HG03378 (cell line): ENCODE measurements around the gene NUTM1.
"Not testable (repeated sequence)": the region's sequence is repeated elsewhere in the genome, so short reads cannot be mapped to it uniquely, and the experiment has no call there.

ENCODE experiments used
- ATAC-seq: cut with Tn5 transposase; IDR thresholded peaks from one replicate; pipeline ENCODE4 v1.9.1; 2021; ENCODE audit warnings: mild to moderate bottlenecking, moderate library complexity; ENCODE audit not compliant: unreplicated experiment

NUTM1 gene

GRCh38 chr15:34362047-34362773, 19.1 kb downstream of the NUTM1 start:
- no peak for ATAC-seq

DNA sequence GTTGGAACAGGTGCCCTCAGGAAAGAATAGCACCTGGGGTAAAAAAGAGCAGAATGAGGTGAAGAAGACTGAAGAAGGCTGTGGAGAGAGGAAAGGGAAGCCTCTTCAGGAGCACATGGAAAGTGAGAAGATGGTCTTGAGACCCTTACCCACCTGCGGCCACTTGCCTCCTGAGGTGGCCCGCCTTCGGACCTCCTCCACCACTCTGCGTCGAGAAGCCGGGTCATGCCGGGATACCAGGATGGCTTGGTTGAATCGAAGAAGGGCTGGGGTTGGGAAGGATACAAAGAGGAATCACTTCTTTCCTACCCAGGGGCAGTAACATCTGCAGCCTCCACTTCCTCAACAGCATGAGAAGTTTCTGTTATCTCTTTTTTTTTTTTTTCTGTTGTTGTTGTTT, 20.9 kb downstream of the NUTM1 start:
- no peak for ATAC-seq

- ATAC-seq: no peak
These were observed 22.1 kb downstream of the NUTM1 start for GRCh38 chr15:34365091-34365825.

GRCh38 chr15:34365836-34366235, 22.7 kb downstream of the NUTM1 start:
- ATAC-seq: no peak

DNA sequence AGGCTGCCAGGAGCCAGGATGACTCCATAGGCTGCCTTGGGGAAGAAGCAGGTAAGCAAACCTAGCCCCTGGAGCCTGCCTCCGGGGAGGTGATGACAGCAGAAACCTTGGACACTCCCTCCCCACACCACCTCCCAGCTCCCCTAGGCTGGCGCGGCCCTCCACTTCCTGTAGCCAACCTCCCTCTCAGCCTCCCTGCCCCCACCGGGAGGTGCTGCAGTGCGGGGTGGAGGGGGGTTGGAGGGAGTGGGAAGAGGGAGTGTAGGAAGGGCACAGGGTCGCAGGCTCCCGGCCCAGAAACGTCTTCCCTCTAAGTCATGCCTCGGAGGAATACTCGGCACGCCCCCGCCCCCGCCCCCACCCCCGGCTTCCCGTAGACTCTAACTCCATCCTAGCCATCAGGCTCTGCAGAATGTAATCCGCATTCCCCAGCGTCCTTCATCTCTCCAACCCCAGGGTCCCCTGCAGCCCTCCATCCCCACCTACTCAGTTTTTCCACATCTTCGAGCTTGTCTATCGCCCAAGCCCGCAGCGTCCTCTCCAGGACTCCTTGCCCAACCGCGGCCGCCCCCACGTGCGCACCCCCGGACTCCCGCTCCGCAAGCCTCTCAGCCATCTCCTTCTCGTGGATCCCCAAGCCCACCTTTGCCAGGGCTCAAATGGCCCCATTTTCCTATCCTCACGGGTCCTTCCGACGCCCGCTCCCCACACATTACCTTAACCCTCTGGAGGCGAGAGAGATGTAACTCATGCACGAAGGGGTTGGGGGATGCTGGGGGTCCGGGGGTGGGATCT, 23.4 kb downstream of the NUTM1 start:
- peak; percentile 3 for ATAC-seq

DNA sequence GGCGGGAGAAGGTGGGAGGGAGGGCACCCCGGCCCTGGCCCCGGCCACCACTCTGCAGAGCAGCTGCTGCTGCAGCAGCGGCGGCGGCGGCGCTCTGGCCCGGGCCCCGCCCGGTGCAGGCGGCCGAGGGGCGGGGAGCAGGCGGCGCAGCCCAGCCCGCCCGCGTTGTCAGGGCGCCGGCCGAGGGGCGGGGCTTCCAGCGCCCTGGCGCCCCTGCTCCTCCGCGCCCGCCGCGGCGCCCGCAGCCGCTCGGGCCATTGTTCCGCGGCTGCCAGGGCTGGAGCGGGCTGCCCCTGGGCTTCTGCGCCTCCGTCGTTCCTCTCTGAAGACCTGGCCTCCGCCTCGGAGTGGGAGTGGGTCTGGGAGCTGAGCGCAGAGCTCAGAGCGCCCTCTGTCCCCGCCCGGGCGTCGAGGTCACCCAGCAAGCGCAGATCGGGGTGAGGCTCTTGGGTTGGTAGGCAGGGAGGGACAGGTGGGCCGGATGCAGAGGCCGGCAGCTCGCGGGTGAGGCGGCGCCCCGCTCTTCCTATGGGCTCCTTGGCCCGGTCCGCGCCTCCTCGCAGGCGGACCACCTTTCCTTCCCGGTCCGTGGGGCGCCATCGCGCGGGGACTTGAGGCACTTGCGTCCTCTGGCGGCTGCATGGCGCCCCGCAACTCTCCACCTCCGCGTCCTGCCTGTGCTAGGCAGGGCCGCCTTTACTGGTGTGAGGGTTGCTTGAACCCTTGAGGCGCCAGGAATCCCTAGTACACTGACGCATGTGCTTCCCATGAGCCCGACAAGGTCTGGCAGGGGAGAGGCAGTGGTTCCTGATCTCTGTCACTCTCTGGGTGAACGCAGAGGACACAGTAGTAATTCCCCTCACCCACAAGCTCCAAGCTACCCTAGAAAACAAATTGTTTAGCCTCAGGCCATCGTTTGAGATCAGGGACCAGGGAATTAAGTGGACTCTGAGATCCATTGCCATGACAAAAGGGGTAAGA, 24.3 kb downstream of the NUTM1 start, which contains the start of gene LPCAT4:
LPCAT4 (minus strand) TSS at position 96 of the 981 bp plus-strand sequence. CDS start 96 bp downstream, outside the sequence.
- peak; percentile 66 for ATAC-seq

DNA sequence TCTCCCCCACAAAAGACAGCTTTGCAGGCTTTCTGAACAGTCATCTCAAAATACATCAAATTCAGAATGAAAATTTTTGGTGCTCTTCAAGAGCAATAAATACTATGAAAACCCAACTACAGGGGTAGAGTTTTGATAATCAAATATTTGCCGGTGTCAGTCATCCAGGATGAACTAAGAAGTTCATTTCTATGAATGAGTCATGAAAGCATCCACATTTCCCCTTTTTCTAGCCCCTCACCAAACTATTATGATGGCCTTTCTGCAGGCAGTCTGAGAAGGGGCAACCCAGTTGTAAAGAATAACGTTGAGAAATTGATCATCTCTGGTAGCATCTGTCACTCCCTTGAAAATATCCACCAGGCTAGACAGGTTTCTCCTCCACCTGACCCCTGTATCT, 27.0 kb downstream of the NUTM1 start:
- no peak for ATAC-seq

GRCh38 chr15:34370643-34371042, 27.5 kb downstream of the NUTM1 start:
- no peak for ATAC-seq

DNA sequence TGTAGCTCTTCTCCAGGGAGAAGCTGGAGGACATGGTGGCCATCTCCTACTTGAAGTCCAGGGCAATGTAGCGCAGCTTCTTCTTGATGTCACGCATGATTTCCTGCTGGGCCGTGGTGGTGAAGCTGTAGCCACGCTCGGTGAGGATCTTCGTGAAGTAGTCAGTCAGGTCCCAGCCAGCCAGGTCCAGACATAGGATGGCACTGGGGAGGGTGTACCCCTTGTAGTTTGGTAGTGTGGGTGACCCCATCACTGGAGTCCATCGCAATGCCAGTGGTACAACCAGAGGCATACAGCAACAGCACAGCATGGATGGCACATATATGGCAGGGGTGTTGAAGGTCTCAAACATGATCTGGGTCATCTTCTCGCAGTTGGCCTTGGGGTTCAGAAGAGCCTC, 30.8 kb downstream of the NUTM1 start:
- no peak for ATAC-seq

- ATAC-seq: no peak
These were observed 31.7 kb downstream of the NUTM1 start for GRCh38 chr15:34374816-34375215.

- not testable (repeated sequence) for ATAC-seq
These were observed 32.4 kb downstream of the NUTM1 start for GRCh38 chr15:34375541-34375940.

DNA sequence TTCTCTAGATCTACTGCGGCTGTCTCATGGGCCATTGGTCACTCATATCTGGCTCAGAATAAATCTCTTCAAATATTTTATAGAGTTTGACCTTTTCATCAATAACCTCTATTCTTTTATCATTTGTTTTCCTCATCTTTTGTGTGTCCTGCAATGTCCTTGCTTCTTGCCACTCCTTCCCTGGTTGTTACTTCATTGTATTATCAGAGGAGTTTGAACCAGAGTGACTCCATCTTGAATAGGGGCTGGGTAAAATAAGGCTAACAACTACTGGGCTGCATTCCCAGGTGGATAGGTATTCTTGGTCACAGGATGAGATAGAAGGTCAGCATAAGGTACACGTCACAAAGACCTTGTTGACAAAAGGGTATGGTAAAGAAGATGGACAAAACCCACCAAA, 33.7 kb downstream of the NUTM1 start:
- ATAC-seq: no peak

DNA sequence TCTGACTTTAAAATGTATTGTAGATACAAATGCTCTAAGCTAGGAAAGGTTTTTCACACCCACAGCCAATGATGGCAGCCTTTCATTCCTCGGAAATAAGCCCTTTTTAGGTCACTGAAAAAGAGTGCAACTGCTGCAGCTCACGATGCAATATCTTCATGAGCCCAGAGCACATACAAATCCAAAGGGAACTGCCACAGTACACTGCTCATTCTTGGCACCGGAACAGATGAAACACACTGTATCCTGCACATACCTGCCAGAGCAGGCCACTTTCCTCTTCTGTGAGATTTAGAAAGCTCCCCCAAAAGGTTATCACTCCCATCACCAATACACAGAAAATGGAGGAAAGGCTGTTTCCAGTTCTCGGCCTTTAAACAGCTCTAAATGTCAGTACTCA, 37.4 kb downstream of the NUTM1 start:
- not testable (repeated sequence) for ATAC-seq

- ATAC-seq: not testable (repeated sequence)
These were observed 38.9 kb downstream of the NUTM1 start for GRCh38 chr15:34381829-34382521.

GRCh38 chr15:34389594-34390086, 46.5 kb downstream of the NUTM1 start:
- ATAC-seq: not testable (repeated sequence)

DNA sequence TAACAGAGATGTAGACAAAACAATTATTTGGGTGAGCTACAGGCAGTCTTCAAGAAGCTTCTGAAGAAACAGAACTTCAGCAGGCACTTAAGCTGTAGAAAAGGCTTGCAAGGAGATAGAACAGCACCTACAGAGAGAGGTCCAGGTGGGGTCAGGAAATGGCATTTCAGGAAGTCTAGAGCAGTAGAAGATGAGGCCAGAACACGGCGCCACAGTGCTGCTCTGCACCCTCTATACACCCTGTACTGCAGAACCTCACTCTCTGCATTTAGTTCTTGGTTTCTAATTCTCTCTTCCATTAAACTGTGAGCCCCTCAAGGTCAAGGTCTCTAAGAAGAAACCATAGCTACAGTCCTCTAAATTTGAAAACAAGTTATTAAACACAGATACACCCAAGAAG, 49.9 kb downstream of the NUTM1 start:
- ATAC-seq: not testable (repeated sequence)

- ATAC-seq: not testable (repeated sequence)
These were observed 54.6 kb downstream of the NUTM1 start for GRCh38 chr15:34397637-34398259.

- not testable (repeated sequence) for ATAC-seq
These were observed 60.1 kb downstream of the NUTM1 start for GRCh38 chr15:34403160-34403598.

GRCh38 chr15:34403899-34404298, 60.8 kb downstream of the NUTM1 start:
- ATAC-seq: not testable (repeated sequence)
